ENCODE measurements around the gene TAF11.

Gene TAF11

GRCh38 chr6:34867484-34867883 lies 20.4 kb downstream of the TAF11 start:
- Histone ChIP-seq H3K4me1 (ENCODE audit: control insufficient read depth in 1 of 2, insufficient read depth in 2 of 2, low read length in 2 of 2) (no peaks in the 10 kb centered on the region), H3K27ac (ENCODE audit: low read depth, low read length) (no peak overlapping the region), H3K9ac (ENCODE audit: low read depth in 1 of 2, low read length in 2 of 2) (no peak overlapping the region), H3K9me3 (ENCODE audit: control insufficient read depth in 1 of 2, low read length in 2 of 2) (no peaks in the 10 kb centered on the region), H3K4me3 (ENCODE audit: low read depth in 1 of 2, low read length in 2 of 2) (no peak overlapping the region), H3K27me3 (ENCODE audit: control insufficient read depth in 1 of 2, insufficient read depth in 2 of 2, low read length in 2 of 2) (no peaks in the 10 kb centered on the region), H3K36me3 (ENCODE audit: control insufficient read depth in 1 of 2, insufficient read depth in 2 of 2, low read length in 2 of 2) (peaks cover 27 to 49% of the 10 kb centered on the region in 2 donors)

- peaks cover 19 to 39% of the 10 kb centered on the region in 2 donors for H3K36me3 ChIP-seq (ENCODE audit: control insufficient read depth in 1 of 2, insufficient read depth in 2 of 2, low read length in 2 of 2)
- H3K9me3 ChIP-seq (ENCODE audit: control insufficient read depth in 1 of 2, low read length in 2 of 2), result no peaks in the 10 kb centered on the region
- H3K27ac ChIP-seq (ENCODE audit: low read depth, low read length), result no peak overlapping the region
- no peaks in the 10 kb centered on the region for H3K4me1 ChIP-seq (ENCODE audit: control insufficient read depth in 1 of 2, insufficient read depth in 2 of 2, low read length in 2 of 2)
- no peaks in the 10 kb centered on the region for H3K27me3 ChIP-seq (ENCODE audit: control insufficient read depth in 1 of 2, insufficient read depth in 2 of 2, low read length in 2 of 2)
- no peak overlapping the region for H3K4me3 ChIP-seq (ENCODE audit: low read depth in 1 of 2, low read length in 2 of 2)
- H3K9ac ChIP-seq (ENCODE audit: low read depth in 1 of 2, low read length in 2 of 2), result no peak overlapping the region
Measured at GRCh38 chr6:34866509-34866908, 21.3 kb downstream of the TAF11 start.

GRCh38 chr6:34865107-34865506 lies 22.7 kb downstream of the TAF11 start:
- H3K27me3 ChIP-seq (ENCODE audit: control insufficient read depth in 1 of 2, insufficient read depth in 2 of 2, low read length in 2 of 2), result no peaks in the 10 kb centered on the region
- H3K9ac ChIP-seq (ENCODE audit: low read depth in 1 of 2, low read length in 2 of 2), result no peak overlapping the region
- H3K4me1 ChIP-seq (ENCODE audit: control insufficient read depth in 1 of 2, insufficient read depth in 2 of 2, low read length in 2 of 2), result no peaks in the 10 kb centered on the region
- no peak overlapping the region for H3K27ac ChIP-seq (ENCODE audit: low read depth, low read length)
- no peak overlapping the region for H3K4me3 ChIP-seq (ENCODE audit: low read depth in 1 of 2, low read length in 2 of 2)
- H3K36me3 ChIP-seq (ENCODE audit: control insufficient read depth in 1 of 2, insufficient read depth in 2 of 2, low read length in 2 of 2), result peaks cover 6 to 36% of the 10 kb centered on the region in 2 donors
- H3K9me3 ChIP-seq (ENCODE audit: control insufficient read depth in 1 of 2, low read length in 2 of 2), result no peaks in the 10 kb centered on the region

- Histone ChIP-seq H3K9ac (ENCODE audit: low read depth in 1 of 2, low read length in 2 of 2) (no peak overlapping the region), H3K9me3 (ENCODE audit: control insufficient read depth in 1 of 2, low read length in 2 of 2) (no peaks in the 10 kb centered on the region), H3K4me1 (ENCODE audit: control insufficient read depth in 1 of 2, insufficient read depth in 2 of 2, low read length in 2 of 2) (no peaks in the 10 kb centered on the region), H3K27me3 (ENCODE audit: control insufficient read depth in 1 of 2, insufficient read depth in 2 of 2, low read length in 2 of 2) (no peaks in the 10 kb centered on the region), H3K4me3 (ENCODE audit: low read depth in 1 of 2, low read length in 2 of 2) (no peak overlapping the region), H3K27ac (ENCODE audit: low read depth, low read length) (no peak overlapping the region), H3K36me3 (ENCODE audit: control insufficient read depth in 1 of 2, insufficient read depth in 2 of 2, low read length in 2 of 2) (peaks cover 11 to 43% of the 10 kb centered on the region in 2 donors)
Measured at GRCh38 chr6:34864007-34864406, 23.8 kb downstream of the TAF11 start.

- Histone ChIP-seq H3K9me3 (ENCODE audit: control insufficient read depth in 1 of 2, low read length in 2 of 2) (no peaks in the 10 kb centered on the region), H3K4me1 (ENCODE audit: control insufficient read depth in 1 of 2, insufficient read depth in 2 of 2, low read length in 2 of 2) (no peaks in the 10 kb centered on the region), H3K4me3 (ENCODE audit: low read depth in 1 of 2, low read length in 2 of 2) (no peak overlapping the region), H3K36me3 (ENCODE audit: control insufficient read depth in 1 of 2, insufficient read depth in 2 of 2, low read length in 2 of 2) (peaks cover 28 to 66% of the 10 kb centered on the region in 2 donors), H3K27ac (ENCODE audit: low read depth, low read length) (no peak overlapping the region), H3K27me3 (ENCODE audit: control insufficient read depth in 1 of 2, insufficient read depth in 2 of 2, low read length in 2 of 2) (no peaks in the 10 kb centered on the region), H3K9ac (ENCODE audit: low read depth in 1 of 2, low read length in 2 of 2) (no peak overlapping the region)
Measured at GRCh38 chr6:34860776-34861175, 27.1 kb downstream of the TAF11 start.

- Histone ChIP-seq H3K9me3 (ENCODE audit: control insufficient read depth in 1 of 2, low read length in 2 of 2) (no peaks in the 10 kb centered on the region), H3K36me3 (ENCODE audit: control insufficient read depth in 1 of 2, insufficient read depth in 2 of 2, low read length in 2 of 2) (peaks cover 32 to 68% of the 10 kb centered on the region in 2 donors), H3K4me1 (ENCODE audit: control insufficient read depth in 1 of 2, insufficient read depth in 2 of 2, low read length in 2 of 2) (no peaks in the 10 kb centered on the region), H3K27me3 (ENCODE audit: control insufficient read depth in 1 of 2, insufficient read depth in 2 of 2, low read length in 2 of 2) (no peaks in the 10 kb centered on the region), H3K27ac (ENCODE audit: low read depth, low read length) (no peak overlapping the region), H3K4me3 (ENCODE audit: low read depth in 1 of 2, low read length in 2 of 2) (no peak overlapping the region), H3K9ac (ENCODE audit: low read depth in 1 of 2, low read length in 2 of 2) (no peak overlapping the region)
Measured at GRCh38 chr6:34859951-34860350, 27.9 kb downstream of the TAF11 start.

GRCh38 chr6:34858681-34859080 lies 29.2 kb downstream of the TAF11 start:
- peaks cover 32 to 62% of the 10 kb centered on the region in 2 donors for H3K36me3 ChIP-seq (ENCODE audit: control insufficient read depth in 1 of 2, insufficient read depth in 2 of 2, low read length in 2 of 2)
- no peak overlapping the region for H3K4me3 ChIP-seq (ENCODE audit: low read depth in 1 of 2, low read length in 2 of 2)

GRCh38 chr6:34855463-34855862 lies 32.4 kb downstream of the TAF11 start:
- H3K27ac ChIP-seq (ENCODE audit: low read depth, low read length), result no peak overlapping the region
- no peak overlapping the region for H3K4me3 ChIP-seq (ENCODE audit: low read depth in 1 of 2, low read length in 2 of 2)
- no peaks in the 10 kb centered on the region for H3K4me1 ChIP-seq (ENCODE audit: control insufficient read depth in 1 of 2, insufficient read depth in 2 of 2, low read length in 2 of 2)
- no peak overlapping the region for H3K9ac ChIP-seq (ENCODE audit: low read depth in 1 of 2, low read length in 2 of 2)
- peaks cover 37 to 75% of the 10 kb centered on the region in 2 donors for H3K36me3 ChIP-seq (ENCODE audit: control insufficient read depth in 1 of 2, insufficient read depth in 2 of 2, low read length in 2 of 2)
- H3K9me3 ChIP-seq (ENCODE audit: control insufficient read depth in 1 of 2, low read length in 2 of 2), result no peaks in the 10 kb centered on the region
- no peaks in the 10 kb centered on the region for H3K27me3 ChIP-seq (ENCODE audit: control insufficient read depth in 1 of 2, insufficient read depth in 2 of 2, low read length in 2 of 2)

More at GRCh38 chr6:34858681-34859080, 29.2 kb downstream of the TAF11 start:
- no peak overlapping the region for H3K27ac ChIP-seq (ENCODE audit: low read depth, low read length)
- no peak overlapping the region for H3K9ac ChIP-seq (ENCODE audit: low read depth in 1 of 2, low read length in 2 of 2)
- no peaks in the 10 kb centered on the region for H3K27me3 ChIP-seq (ENCODE audit: control insufficient read depth in 1 of 2, insufficient read depth in 2 of 2, low read length in 2 of 2)
- no peaks in the 10 kb centered on the region for H3K9me3 ChIP-seq (ENCODE audit: control insufficient read depth in 1 of 2, low read length in 2 of 2)
- no peaks in the 10 kb centered on the region for H3K4me1 ChIP-seq (ENCODE audit: control insufficient read depth in 1 of 2, insufficient read depth in 2 of 2, low read length in 2 of 2)

GRCh38 chr6:34852406-34853085 lies 35.3 kb downstream of the TAF11 start:
- Histone ChIP-seq H3K9me3 (ENCODE audit: control insufficient read depth in 1 of 2, low read length in 2 of 2) (no peaks in the 10 kb centered on the region), H3K27ac (ENCODE audit: low read depth, low read length) (no peak overlapping the region), H3K36me3 (ENCODE audit: control insufficient read depth in 1 of 2, insufficient read depth in 2 of 2, low read length in 2 of 2) (peaks cover 17 to 47% of the 10 kb centered on the region in 2 donors), H3K27me3 (ENCODE audit: control insufficient read depth in 1 of 2, insufficient read depth in 2 of 2, low read length in 2 of 2) (no peaks in the 10 kb centered on the region), H3K4me1 (ENCODE audit: control insufficient read depth in 1 of 2, insufficient read depth in 2 of 2, low read length in 2 of 2) (no peaks in the 10 kb centered on the region), H3K9ac (ENCODE audit: low read depth in 1 of 2, low read length in 2 of 2) (no peak overlapping the region), H3K4me3 (ENCODE audit: low read depth in 1 of 2, low read length in 2 of 2) (no peak overlapping the region)

GRCh38 chr6:34851361-34851760 lies 36.5 kb downstream of the TAF11 start:
- Histone ChIP-seq H3K36me3 (ENCODE audit: control insufficient read depth in 1 of 2, insufficient read depth in 2 of 2, low read length in 2 of 2) (peaks cover 13 to 36% of the 10 kb centered on the region in 2 donors), H3K9ac (ENCODE audit: low read depth in 1 of 2, low read length in 2 of 2) (no peak overlapping the region), H3K4me3 (ENCODE audit: low read depth in 1 of 2, low read length in 2 of 2) (no peak overlapping the region), H3K4me1 (ENCODE audit: control insufficient read depth in 1 of 2, insufficient read depth in 2 of 2, low read length in 2 of 2) (no peaks in the 10 kb centered on the region), H3K9me3 (ENCODE audit: control insufficient read depth in 1 of 2, low read length in 2 of 2) (no peaks in the 10 kb centered on the region), H3K27me3 (ENCODE audit: control insufficient read depth in 1 of 2, insufficient read depth in 2 of 2, low read length in 2 of 2) (no peaks in the 10 kb centered on the region), H3K27ac (ENCODE audit: low read depth, low read length) (no peak overlapping the region)

All from duodenal mucosa (tissue), 2 donors.